Umbilical cord (tissue), 2 donors: ENCODE results near the gene IPO5. TPM values are rescaled to one million over a fixed set of nuclear protein-coding genes. Genes with fewer than 3 reads are reported as not detected.
"Not testable (repeated sequence)": the region's sequence is repeated elsewhere in the genome, so short reads cannot be mapped to it uniquely, and the experiment has no call there.

Experiments
- DNase-seq: peaks from one replicate; pipeline ENCODE4 v3.0.0-alpha.2; 2015; ENCODE audit warnings: low spot score
- total RNA-seq: library from RNA; depleted of rRNA; stranded (reverse); fragments of >200 nt; gene quantifications from one replicate; pipeline ENCODE4 v1.2.3, GENCODE V29; 2014; ENCODE audit warnings: low replicate concordance; ENCODE audit not compliant: insufficient read depth

Gene IPO5
- total RNA-seq, 1 donor from 2014 or later, result 251 TPM

DNA sequence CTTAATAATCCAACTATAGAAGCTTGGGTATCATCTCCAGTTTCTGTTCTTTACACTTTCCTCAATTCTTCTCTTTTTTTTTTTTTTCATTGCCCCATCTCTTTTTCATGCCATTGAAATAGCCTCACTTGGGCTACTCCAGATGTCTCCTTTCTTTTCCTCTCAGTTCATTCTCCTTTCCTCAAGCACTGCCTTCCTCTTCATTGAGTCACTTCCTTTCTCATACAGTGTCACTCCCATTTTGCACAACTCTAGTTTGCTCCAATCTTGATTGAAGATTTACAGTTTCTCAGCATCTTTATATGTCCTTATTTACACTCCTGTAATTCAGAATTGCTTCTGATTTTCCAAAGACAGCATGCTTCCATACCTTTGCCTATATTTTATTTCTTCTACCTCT is 61.3 kb downstream of the IPO5 start:
- no peak for DNase-seq

GRCh38 chr13:98018293-98018692 is 64.8 kb downstream of the IPO5 start:
- DNase-seq, result no peak

- DNase-seq, result no peak
These were observed 65.7 kb downstream of the IPO5 start for GRCh38 chr13:98019186-98019585.

DNA sequence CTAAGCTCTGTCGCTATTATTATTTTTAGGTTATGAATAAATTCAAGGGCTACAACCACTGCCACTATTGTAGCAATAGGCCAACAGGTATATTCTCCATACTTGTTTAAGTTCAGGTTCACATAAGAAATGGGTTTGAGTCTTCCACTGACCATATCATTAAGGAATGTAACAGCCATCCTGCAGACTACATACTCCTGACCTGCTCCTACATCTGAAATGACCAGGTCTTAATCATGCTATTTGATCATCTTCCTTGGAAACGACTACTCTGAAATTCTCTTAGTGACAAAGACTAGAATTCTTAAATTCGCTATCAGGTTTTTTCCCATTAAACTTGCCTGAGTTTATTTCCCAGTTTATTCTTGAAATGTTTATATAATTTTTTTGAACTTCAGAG is 66.8 kb downstream of the IPO5 start:
- no peak for DNase-seq

DNA sequence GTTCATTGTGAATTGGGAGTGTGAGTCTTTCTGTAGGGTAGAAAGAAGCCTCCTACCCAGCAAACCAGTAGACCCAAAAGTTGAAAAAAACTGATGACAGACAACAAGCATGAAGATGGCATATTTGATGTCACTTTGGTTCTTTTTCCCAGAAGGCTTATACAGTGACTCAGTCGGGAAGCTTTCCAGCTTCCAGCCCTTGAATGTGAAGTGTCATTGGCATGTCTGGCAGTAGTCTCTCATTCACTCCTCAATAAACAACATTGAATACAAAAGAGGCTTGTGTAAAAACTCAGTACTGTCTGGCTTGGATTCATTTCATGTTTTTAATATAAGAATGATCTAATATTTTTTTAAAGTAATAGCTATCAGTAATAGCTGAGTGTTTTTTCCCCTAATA is 68.7 kb downstream of the IPO5 start:
- DNase-seq, result peak; percentile 13

DNA sequence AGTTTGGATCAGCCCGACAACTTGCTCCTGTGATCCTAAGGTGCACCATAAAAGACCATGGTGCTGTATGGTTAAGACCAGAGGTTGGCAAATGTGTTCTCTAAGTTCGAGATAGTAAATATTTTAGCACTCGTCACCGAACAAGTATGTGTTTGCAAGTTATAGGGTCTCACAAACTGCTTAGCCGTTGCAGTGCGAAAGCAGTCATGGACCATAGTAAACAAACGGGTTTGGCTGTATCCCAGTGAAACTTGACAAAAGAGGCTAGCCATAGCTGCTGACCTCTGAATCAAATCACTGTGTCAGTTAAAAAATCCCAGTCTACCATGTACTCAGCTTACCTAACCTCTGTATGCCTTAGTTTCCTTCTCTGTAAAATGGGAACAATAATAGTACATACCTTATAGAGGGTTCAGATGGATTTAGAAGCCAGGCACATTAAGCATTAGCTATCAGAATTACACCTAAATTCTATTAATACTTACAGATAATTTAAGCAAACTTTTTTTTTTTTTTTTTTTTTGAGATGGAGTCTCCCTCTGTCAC is 72.1 kb downstream of the IPO5 start:
- no peak for DNase-seq

- peak; percentile 17 for DNase-seq
These were observed 73.0 kb downstream of the IPO5 start for GRCh38 chr13:98026457-98026857.

- no peak for DNase-seq
These were observed 78.7 kb downstream of the IPO5 start for GRCh38 chr13:98032168-98032567.

GRCh38 chr13:98033277-98034247 is 80.1 kb downstream of the IPO5 start:
- DNase-seq, result peak; percentile 86

- DNase-seq, result no peak
These were observed 81.9 kb downstream of the IPO5 start for GRCh38 chr13:98035373-98035772.

DNA sequence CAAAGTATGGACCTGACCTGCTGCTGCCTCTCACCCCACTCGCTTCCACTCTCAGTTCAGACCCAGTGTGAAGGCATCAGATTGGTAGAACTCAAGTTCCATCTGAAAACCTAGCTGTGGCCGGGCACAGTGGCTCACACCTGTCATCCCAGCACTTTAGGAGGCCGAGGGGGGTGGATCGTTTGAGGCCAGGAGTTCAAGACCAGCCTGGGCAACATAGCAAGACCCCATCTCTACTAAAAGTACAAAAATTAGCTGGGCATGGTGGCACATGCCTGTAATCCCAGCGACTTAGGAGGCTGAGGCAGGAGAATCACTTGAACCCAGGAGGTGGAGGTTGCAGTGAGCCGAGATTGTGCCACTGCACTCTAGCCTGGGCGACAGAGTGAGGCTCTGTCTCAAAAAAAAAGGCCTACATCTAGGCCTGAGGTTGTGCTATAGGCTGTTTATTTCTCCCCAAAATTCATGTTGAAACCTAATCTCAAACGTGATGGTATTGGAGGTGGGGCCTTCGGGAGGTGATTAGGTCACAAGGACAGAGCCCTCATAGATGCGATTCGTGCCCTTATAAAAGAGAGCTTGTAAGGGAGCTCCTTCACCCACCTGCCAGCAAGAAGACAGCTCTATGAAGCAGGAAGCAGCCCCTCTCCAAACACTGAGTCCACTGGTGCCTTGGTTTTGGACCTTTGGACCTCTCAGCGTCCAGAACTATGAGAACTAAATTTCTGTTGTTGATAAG is 83.3 kb downstream of the IPO5 start:
- not testable (repeated sequence) for DNase-seq

GRCh38 chr13:98039261-98039660 is 85.8 kb downstream of the IPO5 start:
- DNase-seq, result no peak

GRCh38 chr13:98039964-98040363 is 86.5 kb downstream of the IPO5 start:
- DNase-seq, result no peak

- no peak for DNase-seq
These were observed 87.8 kb downstream of the IPO5 start for GRCh38 chr13:98041081-98041820.

DNA sequence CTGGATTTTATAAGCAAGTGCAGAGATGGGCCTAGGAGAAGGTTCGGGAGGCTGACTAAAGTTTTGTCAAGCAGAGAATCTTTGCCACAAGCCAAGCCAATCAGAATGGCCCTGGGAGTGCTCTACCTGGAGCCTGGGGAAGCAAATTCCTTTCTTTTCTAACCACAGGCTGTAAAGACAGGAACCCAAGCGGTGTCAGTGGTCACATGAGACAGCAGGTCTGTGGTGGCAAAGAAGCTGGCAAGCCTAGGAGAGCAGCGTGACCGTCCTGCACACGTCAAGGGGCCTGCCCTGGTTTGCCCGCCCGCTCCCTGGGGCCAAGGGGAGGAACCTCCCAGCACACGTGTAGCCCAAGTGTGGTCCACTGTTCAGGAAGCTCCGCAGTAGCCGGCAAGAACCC is 90.8 kb downstream of the IPO5 start:
- no peak for DNase-seq

DNA sequence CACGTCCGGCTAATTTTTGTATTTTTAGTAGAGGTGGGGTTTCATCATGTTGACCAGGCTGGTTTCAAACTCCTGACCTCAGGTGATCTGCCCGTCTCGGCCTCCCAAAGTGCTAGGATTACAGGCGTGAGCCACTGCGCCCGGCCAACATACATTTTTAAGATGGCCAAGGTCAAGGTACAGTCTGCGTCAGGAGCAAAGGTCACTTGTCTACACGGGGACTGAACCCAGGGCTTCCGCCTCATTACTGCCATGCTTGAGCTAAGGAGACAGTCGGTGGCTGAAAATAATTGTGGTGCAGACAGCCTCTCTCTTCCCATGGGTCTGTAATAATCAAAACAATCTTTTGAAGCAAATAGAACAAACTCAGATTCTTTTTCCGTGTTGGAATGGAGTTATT is 94.3 kb downstream of the IPO5 start:
- DNase-seq, result not testable (repeated sequence)

DNA sequence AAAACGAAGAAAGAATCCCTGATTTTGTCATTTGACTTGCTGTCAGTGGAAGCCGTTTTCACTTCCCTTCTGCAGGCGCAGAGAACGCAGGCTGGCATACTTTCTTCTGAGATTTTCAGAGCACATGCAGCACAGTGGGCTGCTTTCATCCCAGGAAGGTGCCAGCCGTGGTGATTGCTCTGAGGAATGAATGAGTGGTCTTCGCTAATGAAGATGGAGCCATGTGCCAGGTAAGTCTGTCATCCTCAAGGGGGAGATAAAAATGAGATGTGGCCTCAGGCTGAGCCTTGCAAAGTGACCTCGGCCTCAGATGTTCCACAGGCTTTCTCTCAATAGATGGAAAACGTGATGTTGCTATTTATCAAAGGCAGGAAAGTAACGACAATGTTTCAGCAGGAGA is 94.8 kb downstream of the IPO5 start:
- DNase-seq, result no peak

GRCh38 chr13:98050041-98050466 is 96.6 kb downstream of the IPO5 start:
- no peak for DNase-seq

DNA sequence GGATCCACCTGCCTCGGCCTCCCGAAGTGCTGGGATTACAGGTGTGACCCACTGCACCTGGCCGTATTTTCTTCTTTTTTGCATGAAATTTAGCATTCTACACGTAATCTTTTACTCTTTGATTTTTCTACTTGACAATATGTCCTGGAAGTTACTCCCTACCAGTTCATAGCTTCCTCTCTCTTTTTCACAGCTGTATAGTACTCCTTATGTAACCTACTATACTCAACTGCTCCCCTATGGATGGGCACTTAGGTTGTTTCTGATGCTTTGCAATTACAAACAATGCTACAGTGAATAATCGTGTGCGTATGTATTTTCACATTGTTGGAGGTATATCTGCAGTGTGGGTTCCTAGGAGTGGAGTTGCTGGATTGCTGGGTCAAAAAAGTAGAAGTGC is 98.9 kb downstream of the IPO5 start:
- no peak for DNase-seq

DNA sequence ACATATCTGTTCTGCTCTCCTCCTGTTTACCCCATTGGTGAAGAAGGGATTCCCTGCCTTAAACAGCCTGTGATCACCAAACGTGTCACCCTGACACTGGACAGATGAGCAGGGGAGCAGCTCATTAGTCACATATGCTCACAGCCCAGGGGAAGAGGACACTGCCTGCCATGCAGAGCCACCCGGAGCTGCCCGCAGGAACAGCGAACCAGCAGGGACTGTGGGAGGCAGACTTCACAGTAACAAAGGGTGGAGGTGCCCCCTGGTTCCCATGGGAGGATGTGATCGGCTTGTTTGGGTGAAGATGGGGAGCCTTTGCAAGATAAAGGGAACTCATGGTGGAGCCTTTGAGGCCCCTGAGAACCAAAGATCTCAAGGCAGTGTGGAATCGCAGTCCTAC is 100.8 kb downstream of the IPO5 start:
- DNase-seq, result no peak

DNA sequence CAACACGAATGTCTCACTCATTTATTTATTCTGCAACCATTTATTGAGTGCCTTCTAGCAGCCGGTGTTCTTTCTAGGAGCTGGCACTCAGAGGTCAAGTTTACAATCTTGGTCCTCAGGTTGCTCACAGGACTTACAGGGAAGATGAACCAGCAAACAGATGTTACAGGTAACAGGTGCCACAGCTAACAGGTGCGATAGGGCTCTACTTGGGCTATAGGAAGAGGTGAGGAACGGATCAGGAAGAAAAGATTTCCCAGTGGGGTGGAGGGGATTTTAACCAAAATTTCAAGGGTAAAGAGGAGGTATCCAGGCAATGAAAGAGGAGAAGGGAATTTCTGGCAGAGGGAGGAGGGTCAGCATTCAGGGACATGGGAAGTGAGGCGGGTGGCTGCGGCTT is 102.1 kb downstream of the IPO5 start:
- DNase-seq, result no peak
